A673 (cell line): Measurements from ENCODE around the gene ATP8B2.

ENCODE experiments used
- EZH2 ChIP-seq: fragments of 200-600 bp; sonication (generic); IDR thresholded peaks from 2 replicates; pipeline ENCODE4 v1.6.1; 2017; ENCODE audit warnings: borderline replicate concordance, low read depth, mild to moderate bottlenecking, mixed read lengths, antibody characterized with exemption, low read length; ENCODE audit not compliant: poor library complexity, severe bottlenecking
- TF ChIP-seq, protein P1 (sequence below): fragments of 300-800, 200-600 bp; sonication (generic); conservative IDR thresholded peaks from 2 replicates; pipeline ENCODE4 v1.5.1; 2017; ENCODE audit warnings: low read depth, mild to moderate bottlenecking, antibody characterized with exemption, low read length, moderate library complexity, mixed read lengths

DNA sequence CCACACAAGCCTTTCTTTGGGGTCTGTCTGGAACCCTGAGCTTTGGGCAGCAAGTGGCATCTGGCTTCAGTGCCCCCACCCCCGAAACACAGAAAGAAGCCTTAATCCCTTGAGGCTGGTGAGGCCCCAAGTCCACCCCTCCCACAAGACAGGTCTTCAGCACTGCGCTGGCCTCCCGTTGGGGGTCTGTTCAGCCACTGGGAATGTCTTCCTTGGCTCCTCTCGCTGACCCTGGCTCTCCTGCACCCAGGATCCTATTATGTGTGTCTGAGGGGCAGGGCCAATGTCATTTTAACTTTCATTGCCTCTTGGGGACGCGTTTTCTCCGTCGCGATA lies 26.9 kb downstream of the ATP8B2 start:
- TF ChIP-seq, protein P1, sequence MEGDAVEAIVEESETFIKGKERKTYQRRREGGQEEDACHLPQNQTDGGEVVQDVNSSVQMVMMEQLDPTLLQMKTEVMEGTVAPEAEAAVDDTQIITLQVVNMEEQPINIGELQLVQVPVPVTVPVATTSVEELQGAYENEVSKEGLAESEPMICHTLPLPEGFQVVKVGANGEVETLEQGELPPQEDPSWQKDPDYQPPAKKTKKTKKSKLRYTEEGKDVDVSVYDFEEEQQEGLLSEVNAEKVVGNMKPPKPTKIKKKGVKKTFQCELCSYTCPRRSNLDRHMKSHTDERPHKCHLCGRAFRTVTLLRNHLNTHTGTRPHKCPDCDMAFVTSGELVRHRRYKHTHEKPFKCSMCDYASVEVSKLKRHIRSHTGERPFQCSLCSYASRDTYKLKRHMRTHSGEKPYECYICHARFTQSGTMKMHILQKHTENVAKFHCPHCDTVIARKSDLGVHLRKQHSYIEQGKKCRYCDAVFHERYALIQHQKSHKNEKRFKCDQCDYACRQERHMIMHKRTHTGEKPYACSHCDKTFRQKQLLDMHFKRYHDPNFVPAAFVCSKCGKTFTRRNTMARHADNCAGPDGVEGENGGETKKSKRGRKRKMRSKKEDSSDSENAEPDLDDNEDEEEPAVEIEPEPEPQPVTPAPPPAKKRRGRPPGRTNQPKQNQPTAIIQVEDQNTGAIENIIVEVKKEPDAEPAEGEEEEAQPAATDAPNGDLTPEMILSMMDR = no peak
- no peak for TF ChIP-seq EZH2
